NCI-H2196 treated with DMSO at 0.1 percent for 48 hours (cell line): Measurements from ENCODE around the gene ITPRIPL1.

Experiments
- DNase-seq: peaks from one replicate; lab custom pipeline; 2025; ENCODE audit not compliant: unreplicated experiment; lab: John Stamatoyannopoulos, UW

ITPRIPL1 gene

DNA sequence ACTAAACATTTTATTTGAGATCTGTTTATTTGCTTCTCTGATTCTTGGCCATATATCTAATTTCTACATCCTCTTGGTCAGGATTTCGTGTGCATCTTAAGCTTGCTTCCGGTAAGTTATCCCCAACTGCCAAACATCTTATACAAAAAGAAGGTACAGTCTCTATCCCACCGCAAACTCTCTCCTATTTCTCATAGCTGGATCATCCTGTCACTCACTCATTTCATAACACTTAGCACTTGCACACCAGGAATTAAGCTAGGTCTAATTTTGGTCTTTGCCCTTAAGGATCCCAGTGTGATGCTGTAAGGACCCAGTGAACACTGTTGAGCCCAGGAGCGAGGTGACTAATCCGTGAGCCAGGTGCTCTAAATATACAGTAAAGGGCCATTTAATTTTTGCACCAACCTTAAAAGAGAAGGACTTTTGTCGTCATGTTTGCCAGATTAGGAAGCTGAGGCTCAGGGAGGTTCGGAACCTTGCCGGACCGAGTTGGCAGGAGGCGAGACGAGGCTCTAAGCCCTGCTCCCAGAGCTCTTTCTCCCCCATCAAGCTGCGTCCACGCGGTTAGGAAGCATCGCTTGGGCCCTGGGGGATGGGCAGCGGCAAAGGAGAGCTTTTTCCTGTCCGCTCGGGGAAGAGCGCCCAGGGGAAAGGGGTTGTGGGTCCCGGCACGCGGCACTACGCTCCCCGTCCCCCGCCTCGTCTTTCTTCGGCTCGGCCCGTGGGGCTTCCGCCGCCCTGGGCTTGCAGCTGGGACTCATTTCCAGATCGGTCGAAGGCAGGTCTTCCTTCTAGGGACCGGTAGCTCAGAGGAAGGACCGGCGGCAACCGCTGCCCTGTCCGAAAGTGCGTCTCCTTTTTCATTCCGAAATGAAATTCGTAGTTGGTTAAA lies 4.1 kb upstream of the ITPRIPL1 start:
- no peak for DNase-seq

GRCh38 chr2:96323849-96324248 lies 1.3 kb upstream of the ITPRIPL1 start:
- DNase-seq: no peak

- DNase-seq: no peak
Observed at GRCh38 chr2:96324721-96325040, 436 bp upstream of the ITPRIPL1 start.

DNA sequence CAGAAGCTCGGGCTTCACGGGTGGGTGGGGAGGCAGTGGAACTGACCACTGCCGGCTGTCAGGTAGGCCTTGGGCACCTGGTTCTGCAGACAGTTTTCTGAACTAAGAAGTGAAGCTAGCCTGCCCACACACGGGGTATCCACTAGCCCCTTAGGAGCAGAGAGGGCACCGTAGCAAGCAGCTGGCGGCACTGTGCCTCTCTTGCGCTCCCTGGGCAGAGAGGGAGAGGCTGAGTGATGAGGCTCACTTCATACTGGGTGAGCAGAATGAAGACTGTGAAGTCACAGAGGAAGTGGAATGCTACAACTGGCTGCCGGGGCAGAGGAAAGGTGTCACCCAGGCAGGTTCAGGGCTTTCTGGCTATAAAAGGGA lies 753 bp downstream of the ITPRIPL1 start:
- DNase-seq: no peak

- no peak for DNase-seq
Observed at GRCh38 chr2:96326564-96326963, 1.4 kb downstream of the ITPRIPL1 start.

- no peak for DNase-seq
Observed at GRCh38 chr2:96326990-96327820, 2.1 kb downstream of the ITPRIPL1 start.

- peak; percentile 60 for DNase-seq
Observed at GRCh38 chr2:96329456-96329855, 4.3 kb downstream of the ITPRIPL1 start.

DNA sequence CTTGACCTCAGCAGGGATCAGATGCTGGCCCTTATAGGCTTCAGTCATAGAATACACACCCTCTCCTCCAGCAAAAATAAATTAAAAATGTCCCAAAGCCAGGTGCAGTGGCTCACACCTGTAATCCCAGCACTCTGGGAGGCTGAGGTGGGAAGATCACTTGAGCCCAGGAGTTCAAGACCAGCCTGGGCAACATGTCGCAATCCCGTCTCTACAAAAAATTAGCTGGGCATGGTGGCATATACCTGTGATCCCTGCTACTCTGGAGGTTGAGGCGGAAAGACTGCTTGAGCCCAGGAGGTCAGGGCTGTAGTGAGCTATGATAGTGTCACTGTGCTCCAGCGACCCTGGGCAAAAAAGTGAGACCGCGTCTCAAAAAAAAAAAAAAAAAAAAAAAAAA lies 4.8 kb downstream of the ITPRIPL1 start:
- no peak for DNase-seq

DNA sequence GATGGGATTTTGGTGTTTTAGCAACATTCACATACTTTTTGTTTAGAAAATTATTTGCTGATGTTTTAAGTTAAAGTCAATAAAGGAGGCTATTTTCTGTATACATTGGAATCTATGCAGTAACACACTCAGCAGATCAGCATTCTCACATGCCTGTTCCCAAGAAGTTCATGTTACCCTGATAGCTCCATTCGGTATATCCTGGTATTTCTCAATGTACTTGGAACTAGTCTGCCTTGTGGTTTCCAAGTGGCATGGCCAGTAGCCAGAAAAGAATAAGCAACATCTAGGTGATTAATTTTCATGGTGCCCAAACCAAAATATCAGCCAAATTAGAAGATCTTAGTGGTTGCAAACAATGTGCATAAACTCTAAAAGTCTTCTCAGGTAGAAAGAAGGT lies 5.3 kb downstream of the ITPRIPL1 start:
- peak; percentile 25 for DNase-seq

- no peak for DNase-seq
Observed at GRCh38 chr2:96333708-96334107, 8.6 kb downstream of the ITPRIPL1 start.

DNA sequence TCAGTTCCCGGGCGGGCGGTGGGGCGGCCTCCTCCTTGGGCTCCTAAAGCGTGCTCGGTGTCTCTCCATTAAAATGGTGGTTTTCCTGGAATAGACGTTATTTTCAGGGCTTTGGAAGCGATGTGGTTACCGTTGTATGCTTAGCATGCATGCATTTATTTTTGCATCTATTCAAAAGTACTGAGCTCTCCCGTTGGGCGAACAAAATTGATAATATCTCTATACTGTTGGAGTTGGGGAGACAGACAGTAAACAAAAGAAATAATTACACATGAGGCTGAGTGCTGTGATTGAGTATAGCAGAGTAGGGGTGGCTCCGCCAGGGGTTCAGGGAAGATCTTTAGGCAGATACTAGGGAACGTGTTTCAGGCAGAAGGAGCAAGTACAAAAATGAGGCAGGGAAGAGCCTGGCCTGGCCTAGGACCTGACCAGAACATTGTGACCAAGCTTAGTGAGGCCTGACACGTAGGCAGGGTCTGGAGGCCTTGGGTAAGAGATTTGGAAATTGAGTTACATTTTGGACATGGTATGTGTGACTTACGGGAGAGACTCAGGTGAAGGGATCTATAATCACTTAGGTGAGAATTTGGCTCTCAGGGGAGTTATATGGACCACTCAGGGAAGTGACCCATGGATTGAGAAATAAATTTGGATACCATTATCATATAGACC lies 11.1 kb downstream of the ITPRIPL1 start:
- no peak for DNase-seq

DNA sequence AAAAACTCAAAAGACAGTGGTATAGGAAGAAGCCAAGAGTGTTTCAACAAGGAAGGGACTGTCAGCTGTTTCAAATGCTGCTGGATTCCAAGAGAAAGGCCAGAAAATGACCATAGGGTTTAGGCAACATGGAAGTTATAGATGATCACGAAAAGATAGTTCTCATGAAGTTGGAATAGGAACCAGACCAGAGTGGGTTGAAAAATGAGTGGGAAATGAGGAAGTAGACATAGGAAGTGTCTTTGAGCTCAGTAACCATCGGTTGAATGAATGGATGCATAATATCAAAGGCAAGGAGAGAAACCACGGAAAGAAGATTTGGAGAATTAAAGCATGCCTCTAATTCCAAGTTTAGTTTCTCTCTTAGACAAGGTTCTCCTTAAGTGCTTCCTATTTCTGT lies 11.8 kb downstream of the ITPRIPL1 start:
- no peak for DNase-seq

DNA sequence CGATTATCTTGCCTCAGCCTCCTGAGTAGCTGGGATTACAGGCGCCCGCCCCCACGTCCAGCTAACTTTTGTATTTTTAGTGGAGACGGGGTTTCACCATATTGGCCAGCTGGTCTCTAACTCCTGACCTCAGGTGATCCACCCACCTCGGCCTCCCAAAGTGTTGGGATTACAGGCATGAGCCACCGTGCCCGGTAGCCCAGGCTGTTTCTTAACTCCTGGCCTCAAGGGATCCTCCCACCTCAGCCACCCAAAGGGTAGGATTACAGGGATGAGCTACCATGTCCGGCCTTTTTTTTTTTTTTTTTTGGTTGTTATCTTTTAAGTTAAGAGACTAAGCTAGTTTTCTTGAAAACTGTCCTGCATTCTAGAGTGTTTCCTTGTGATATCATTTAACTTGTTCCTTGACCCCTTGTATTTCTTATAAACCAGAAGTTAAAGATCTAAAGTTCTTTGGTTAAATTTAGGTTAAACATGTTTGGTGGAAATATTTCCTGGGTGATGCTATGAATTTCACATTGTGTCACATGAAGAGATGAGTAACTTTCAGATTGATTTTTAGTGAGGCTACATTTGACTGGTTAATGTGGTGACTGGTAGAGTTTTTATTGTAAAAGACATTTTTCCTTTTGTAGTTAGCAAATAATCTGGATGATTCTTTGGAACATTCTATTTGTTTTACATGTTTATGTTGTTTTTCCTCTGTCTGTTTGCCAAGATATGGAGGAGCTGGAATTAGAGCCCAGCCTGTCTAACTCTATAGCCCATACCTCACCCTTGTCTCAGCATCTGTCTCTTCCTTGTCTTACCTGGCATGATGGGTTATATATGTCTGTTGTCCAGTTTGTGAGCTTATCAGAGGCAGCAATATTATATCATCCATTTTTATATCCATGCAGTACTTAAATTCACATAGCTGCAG lies 15.6 kb downstream of the ITPRIPL1 start:
- DNase-seq: no peak

GRCh38 chr2:96341641-96342040 lies 16.5 kb downstream of the ITPRIPL1 start:
- DNase-seq: no peak

DNA sequence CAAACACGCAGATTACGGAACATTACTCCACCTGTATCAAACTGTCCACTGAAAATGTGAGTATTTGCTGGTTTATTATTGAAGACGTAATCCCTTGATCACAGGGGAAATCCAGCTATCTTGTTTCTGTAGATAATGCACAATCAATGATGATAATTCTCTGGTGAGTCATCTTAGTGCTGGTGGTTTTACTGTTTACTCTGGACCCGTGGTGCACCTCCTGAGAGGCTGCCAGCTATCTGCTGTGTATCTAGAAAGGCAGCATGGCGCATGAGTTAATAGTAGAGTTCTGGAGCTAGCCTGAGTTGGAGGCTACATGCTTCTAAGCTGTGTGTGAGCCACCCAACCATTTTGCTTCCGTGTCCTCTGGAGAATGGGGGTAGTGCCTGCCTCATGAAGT lies 17.0 kb downstream of the ITPRIPL1 start:
- DNase-seq: peak; percentile 22

DNA sequence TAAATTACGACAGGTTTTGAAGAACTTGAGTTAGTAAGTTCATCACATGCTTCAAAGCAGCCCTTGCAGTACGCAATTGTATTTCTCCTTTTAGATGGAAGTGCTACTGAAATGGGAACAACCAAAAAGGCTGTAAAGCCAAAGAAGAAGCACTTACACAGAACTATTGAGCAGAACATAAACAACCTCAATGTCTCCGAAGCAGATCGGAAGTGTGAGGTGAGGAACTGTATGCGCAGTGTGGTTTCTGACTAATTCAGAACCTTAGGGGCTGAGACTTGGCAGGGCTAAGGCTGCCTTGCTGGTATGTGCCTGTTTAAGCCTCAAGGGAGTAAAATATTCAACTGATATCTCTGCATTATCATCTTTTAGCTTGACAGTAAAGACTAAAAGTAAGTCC lies 18.9 kb downstream of the ITPRIPL1 start:
- DNase-seq: no peak

DNA sequence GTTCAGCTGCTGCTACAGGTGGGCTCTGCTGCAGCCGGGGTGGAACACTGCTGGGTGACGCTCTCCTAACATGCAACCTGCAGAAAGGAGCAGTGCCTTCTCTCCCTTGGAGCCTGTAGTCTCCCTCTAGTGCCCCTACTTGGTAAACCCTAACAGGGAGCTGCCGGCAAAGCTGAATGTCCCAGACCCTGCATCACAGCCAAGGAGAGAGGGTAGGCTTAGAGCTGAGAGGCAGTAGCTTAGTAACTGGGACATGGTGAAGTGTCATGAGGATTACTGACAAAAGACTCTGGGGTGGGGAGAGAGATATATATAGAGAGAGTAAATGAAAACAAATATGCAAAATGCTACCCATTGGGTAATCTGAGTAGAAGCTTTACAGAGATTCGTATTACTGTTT lies 20.3 kb downstream of the ITPRIPL1 start:
- DNase-seq: no peak

GRCh38 chr2:96345868-96346462 lies 20.8 kb downstream of the ITPRIPL1 start:
- no peak for DNase-seq

- DNase-seq: no peak
Observed at GRCh38 chr2:96347395-96347794, 22.3 kb downstream of the ITPRIPL1 start.

DNA sequence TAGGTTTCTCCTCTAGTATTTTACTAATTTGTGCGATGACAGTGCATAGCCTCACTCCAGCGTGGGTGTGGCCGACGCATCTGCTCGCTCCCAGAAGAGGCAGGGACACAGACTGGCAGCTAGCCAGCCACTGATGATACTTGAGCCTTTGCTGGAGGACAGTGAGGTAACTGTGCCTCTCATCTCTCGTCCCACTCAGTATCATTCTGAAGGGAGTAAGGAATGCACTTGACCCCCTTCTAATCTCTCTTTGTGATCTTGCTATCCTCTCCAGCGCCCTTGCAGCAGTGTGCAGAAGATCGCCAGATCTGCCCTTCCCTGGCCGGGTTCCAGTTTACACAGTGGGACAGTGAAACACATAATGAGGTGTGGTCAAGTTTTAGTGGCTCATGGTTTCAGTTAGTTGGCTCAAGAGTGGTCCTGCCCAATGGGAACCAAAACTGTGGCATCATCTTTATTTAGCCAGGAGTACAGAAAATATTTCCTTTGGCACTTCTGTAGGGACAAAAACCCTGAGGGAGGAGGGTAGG lies 28.0 kb downstream of the ITPRIPL1 start:
- DNase-seq: peak; percentile 79
